Sigmoid colon (tissue), 7 donors: ENCODE results near the gene TRAPPC12. TPM values are rescaled to one million over a fixed set of nuclear protein-coding genes. Genes with fewer than 3 reads are reported as not detected.

Source experiments
- DNase-seq: peaks from one replicate; pipeline ENCODE4 v3.0.0-alpha.2; 2019
- H3K27ac ChIP-seq, 4 donors: fragments of 200-600 bp; sonication (generic); one replicate each; pipeline ENCODE4 v1.5.1; 2016 to 2019; ENCODE audit warnings: mild to moderate bottlenecking in 1 of 4
- H3K27me3 ChIP-seq, 3 donors: fragments of 200-600 bp; sonication (generic); one replicate each; pipeline ENCODE4 v1.5.1; 2019; ENCODE audit warnings: mild to moderate bottlenecking in 1 of 3
- H3K36me3 ChIP-seq, 4 donors: fragments of 200-600 bp; sonication (generic); one replicate each; pipeline ENCODE4 v1.5.1; 2016 to 2019
- H3K4me1 ChIP-seq, 4 donors: fragments of 200-600 bp; sonication (generic); one replicate each; pipeline ENCODE4 v1.5.1; 2017 to 2019
- H3K4me3 ChIP-seq, 4 donors: fragments of 200-600 bp; sonication (generic); one replicate each; pipeline ENCODE4 v1.5.1; 2017 to 2019; ENCODE audit warnings: mild to moderate bottlenecking in 2 of 4, moderate library complexity in 1 of 4
- H3K9me3 ChIP-seq, 4 donors: fragments of 200-600 bp in 3 of 4; sonication (generic) in 3 of 4; one replicate each; pipeline versions ENCODE4 v1.5.1 to v1.6.1; 2013 to 2019
- EP300 ChIP-seq, 4 donors: sonication (generic); formaldehyde crosslinking; IDR thresholded peaks; one replicate each; pipeline ENCODE4 v1.6.1; 2017; ENCODE audit warnings: antibody characterized with exemption in 4 of 4
- POLR2A ChIP-seq, 2 donors: fragments of 450-650 bp; IDR thresholded peaks; one replicate each; pipeline ENCODE4 v1.6.1; 2016; ENCODE audit warnings: antibody characterized with exemption in 2 of 2, mild to moderate bottlenecking in 2 of 2, moderate library complexity in 2 of 2
- POLR2AphosphoS5 ChIP-seq, 4 donors: sonication (generic); formaldehyde crosslinking; IDR thresholded peaks; one replicate each; pipeline ENCODE4 v1.6.1; 2017; ENCODE audit warnings: antibody characterized with exemption in 4 of 4
- WGBS, 2 donors: extraction: QIAGEN DNeasy Blood & Tissue Kit; methylation state at CpG; one replicate each; pipeline ENCODE4 v1.1.7; 2013; 5-methylcytosine and 5-hydroxymethylcytosine counted together
- intact Hi-C: fragments of 100-400 bp; cut with DNase I; formaldehyde crosslinking; loops from one replicate; pipeline ENCODE4 v1.15.1; 2023
- polyA plus RNA-seq, 3 donors: library from polyadenylated mRNA; stranded (reverse); fragments of 200-250 nt; gene quantifications; one replicate each; pipeline ENCODE4 v1.2.3, GENCODE V29; 2013
- total RNA-seq, 4 donors: library from RNA; depleted of rRNA; stranded (reverse); fragments of >200 nt; gene quantifications; one replicate each; pipeline ENCODE4 v1.1.0, GENCODE V29; 2016
- TF ChIP-seq, protein P1 (sequence below), 4 experiments: fragments of 450-650 bp in 3 of 4; fragments of 200-600 bp in 1 of 4; IDR thresholded peaks; one replicate each; pipeline ENCODE4 v1.5.1; 2016 to 2019; ENCODE audit warnings: antibody characterized with exemption in 4 of 4, mild to moderate bottlenecking in 3 of 4, moderate library complexity in 2 of 4
- donor health status: healthy with polysubstance abuse.
- donor health status: Bipolar disorder and iron deficiency.
- donor health status: healthy.

Gene TRAPPC12
- total and polyA plus RNA-seq, 7 donors: 22.7 to 79.5 (median 50.5) TPM

GRCh38 chr2:3518496-3519254 lies 139.2 kb downstream of the TRAPPC12 start:
- 0 to 1% methylated on average over 67 of the region's 67 CpGs for WGBS, 2 donors
- H3K27ac ChIP-seq: peak overlapping the region; percentile 96 to 100 (median 98)
- peaks cover 0 to 53% (median 44%) of the 10 kb centered on the region in 4 donors for H3K4me1 ChIP-seq
- H3K4me3 ChIP-seq: peak overlapping the region; percentile 73 to 95 (median 93)
- H3K9me3 ChIP-seq: no peaks in the 10 kb centered on the region
- peak; percentile 99 for DNase-seq
- TF ChIP-seq EP300 (IDR thresholded peaks at IDR 0.05): peak in 1 of 4 donors; percentile 45
- TF ChIP-seq, protein P1, sequence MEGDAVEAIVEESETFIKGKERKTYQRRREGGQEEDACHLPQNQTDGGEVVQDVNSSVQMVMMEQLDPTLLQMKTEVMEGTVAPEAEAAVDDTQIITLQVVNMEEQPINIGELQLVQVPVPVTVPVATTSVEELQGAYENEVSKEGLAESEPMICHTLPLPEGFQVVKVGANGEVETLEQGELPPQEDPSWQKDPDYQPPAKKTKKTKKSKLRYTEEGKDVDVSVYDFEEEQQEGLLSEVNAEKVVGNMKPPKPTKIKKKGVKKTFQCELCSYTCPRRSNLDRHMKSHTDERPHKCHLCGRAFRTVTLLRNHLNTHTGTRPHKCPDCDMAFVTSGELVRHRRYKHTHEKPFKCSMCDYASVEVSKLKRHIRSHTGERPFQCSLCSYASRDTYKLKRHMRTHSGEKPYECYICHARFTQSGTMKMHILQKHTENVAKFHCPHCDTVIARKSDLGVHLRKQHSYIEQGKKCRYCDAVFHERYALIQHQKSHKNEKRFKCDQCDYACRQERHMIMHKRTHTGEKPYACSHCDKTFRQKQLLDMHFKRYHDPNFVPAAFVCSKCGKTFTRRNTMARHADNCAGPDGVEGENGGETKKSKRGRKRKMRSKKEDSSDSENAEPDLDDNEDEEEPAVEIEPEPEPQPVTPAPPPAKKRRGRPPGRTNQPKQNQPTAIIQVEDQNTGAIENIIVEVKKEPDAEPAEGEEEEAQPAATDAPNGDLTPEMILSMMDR (IDR thresholded peaks at IDR 0.05): no peak
- peak; percentile 69 to 93 (median 82) for TF ChIP-seq POLR2AphosphoS5 (IDR thresholded peaks at IDR 0.05)
- TF ChIP-seq POLR2A (IDR thresholded peaks at IDR 0.05): peak; percentile 37 to 46
- H3K27me3 ChIP-seq: no peaks in the 10 kb centered on the region
- intact Hi-C loops: loop anchor here (2.0 kb wide), 2 partner anchors 40 to 56 kb away; partner anchors contain the start of genes RNASEH1 and RPS7
- H3K36me3 ChIP-seq: peaks cover 0 to 5% (median under 1%) of the 10 kb centered on the region in 4 donors

DNA sequence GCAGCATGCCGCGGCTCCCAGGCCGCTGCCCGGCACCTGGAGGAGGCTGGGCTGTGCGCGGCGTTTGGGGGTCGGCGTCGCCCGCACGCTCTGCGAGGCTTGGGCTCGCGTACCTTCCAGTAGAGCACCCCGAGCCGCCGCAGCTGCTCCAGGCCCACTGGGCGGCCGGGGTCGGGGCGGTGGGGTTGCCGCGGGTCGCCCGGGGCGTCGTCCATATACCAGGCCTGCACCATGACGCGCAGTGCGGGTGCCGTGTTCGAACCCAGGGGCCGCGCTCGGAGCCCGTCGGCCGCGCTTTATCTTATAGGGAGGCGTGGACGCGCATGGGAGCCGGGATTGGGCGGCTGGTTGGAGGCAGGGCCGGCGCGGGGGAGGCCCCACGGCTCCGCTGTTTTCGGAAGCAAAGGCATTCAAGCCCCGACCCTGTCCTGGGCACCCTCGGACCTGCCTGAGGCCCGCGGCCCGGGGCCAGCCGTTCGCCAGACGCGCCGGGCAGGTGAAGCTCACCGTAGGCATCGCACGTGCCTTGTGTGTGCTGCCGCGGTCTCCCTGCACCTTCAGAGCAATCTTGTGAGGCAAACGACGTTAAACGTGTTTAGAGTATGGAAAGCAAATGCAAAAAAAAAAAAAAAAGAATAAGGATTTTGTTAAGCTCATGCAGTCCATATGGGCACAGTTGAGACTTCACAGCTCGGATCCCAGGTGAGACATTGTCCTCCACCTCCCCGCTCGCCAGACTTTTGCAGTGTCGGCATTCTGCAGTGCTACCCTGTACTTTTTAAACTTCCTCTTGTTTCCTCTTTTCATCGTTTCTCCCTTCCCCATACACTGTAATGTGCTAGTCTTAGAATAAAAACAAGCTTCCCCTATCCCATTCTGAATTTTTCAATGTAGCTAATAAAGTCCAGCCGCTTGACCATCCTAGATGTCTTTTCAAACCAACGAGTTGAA lies 140.0 kb downstream of the TRAPPC12 start, which contains the start of gene ADI1:
Gene ADI1 (minus strand): TSS at position 277 of the 951 bp plus-strand sequence. CDS start 44 bp downstream, at position 233.
- peak within 1 kb of the TSS; percentile 73 to 95 (median 93) for H3K4me3 ChIP-seq
- peaks cover 0 to 62% (median 52%) of the 10 kb centered on the region in 4 donors for H3K4me1 ChIP-seq
- peak; percentile 93 for DNase-seq
- 1 to 2% methylated on average over 76 of the region's 76 CpGs for WGBS, 2 donors
- no peaks in the 10 kb centered on the region for H3K9me3 ChIP-seq
- H3K27ac ChIP-seq: peak within 1 kb of the TSS; percentile 96 to 100 (median 98)
- intact Hi-C loops: loop anchor here (2.0 kb wide), 2 partner anchors 39 to 55 kb away; partner anchors contain the start of genes RNASEH1 and RPS7
- H3K27me3 ChIP-seq: no peaks in the 10 kb centered on the region
- peak; percentile 46 to 70 for TF ChIP-seq POLR2A (IDR thresholded peaks at IDR 0.05)
- peak in 1 of 4 donors; percentile 32 for TF ChIP-seq EP300 (IDR thresholded peaks at IDR 0.05)
- TF ChIP-seq, protein P1 (IDR thresholded peaks at IDR 0.05): no peak
- TF ChIP-seq POLR2AphosphoS5 (IDR thresholded peaks at IDR 0.05): peak; percentile 52 to 88 (median 74)
- H3K36me3 ChIP-seq: peaks cover 0 to 5% (median 0%) of the 10 kb centered on the region in 4 donors

GRCh38 chr2:3520591-3520990 lies 141.1 kb downstream of the TRAPPC12 start:
- no peak for TF ChIP-seq POLR2AphosphoS5 (IDR thresholded peaks at IDR 0.05)
- Histone ChIP-seq H3K27me3 (no peaks in the 10 kb centered on the region), H3K36me3 (peaks cover 0 to 5% (median 0%) of the 10 kb centered on the region in 4 donors), H3K9me3 (no peaks in the 10 kb centered on the region), H3K4me1 (peaks cover 0 to 71% (median 61%) of the 10 kb centered on the region in 4 donors), H3K4me3 (peak overlapping the region in 1 of 4 donors; percentile 93), H3K27ac (peak overlapping the region in 2 of 4 donors; percentile 96)
- no peak for DNase-seq
- WGBS, 2 donors: 93 to 94% methylated on average over 6 of the region's 6 CpGs
- intact Hi-C loops: no loop called here

DNA sequence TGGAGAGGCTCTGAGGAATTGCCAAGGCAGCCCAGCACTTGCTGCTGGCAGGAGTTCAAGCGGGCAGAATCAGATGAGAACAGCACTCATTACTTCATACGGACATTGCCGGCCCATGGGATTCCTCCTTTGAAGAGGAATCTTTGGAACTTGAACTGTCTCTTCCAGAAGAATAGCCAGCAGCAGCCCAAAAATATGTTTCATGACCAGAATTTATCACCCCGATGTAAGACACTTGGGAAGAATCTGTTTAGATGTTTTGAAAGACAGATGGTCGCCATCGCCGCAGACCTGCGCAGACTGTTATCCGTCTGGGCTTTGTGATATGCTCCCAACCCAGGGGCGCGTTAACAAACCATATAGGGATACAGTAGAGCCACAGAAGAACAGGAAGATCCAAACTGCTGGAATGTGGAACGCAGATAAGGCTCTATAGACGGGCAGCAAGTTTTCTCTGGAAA lies 143.5 kb downstream of the TRAPPC12 start:
- intact Hi-C loops: no loop called here

More for the DNA sequence above, 143.5 kb downstream of the TRAPPC12 start:
- Histone ChIP-seq H3K27me3 (no peaks in the 10 kb centered on the region), H3K36me3 (no peaks in the 10 kb centered on the region), H3K27ac (peak overlapping the region; percentile 78 to 96 (median 82)), H3K9me3 (no peaks in the 10 kb centered on the region), H3K4me1 (peaks cover 0 to 62% (median 51%) of the 10 kb centered on the region in 4 donors), H3K4me3 (peak overlapping the region in 2 of 4 donors; percentile 19 to 20)
- no peak for TF ChIP-seq EP300 (IDR thresholded peaks at IDR 0.05)
- peak in 2 of 4 donors; percentile 6 to 35 for TF ChIP-seq POLR2AphosphoS5 (IDR thresholded peaks at IDR 0.05)
- TF ChIP-seq, protein P1 (IDR thresholded peaks at IDR 0.05): no peak
- TF ChIP-seq POLR2A (IDR thresholded peaks at IDR 0.05): no peak
- WGBS, 2 donors: 87 to 89% methylated on average over 13 of the region's 13 CpGs
- DNase-seq: peak; percentile 83
